T-helper 1 cell treated with Interleukin-12 subunit alpha and Interleukin-12 subunit beta and Interleukin-4 antibody, amounts not matched to agents 30 ng/mL and 1 ng/mL, for 36 hours (primary cell): Measurements from ENCODE around the gene SHC3. TPM values are rescaled to one million over a fixed set of nuclear protein-coding genes. Genes with fewer than 3 reads are reported as not detected.

Source experiments
- intact Hi-C: fragments of 100-400 bp; cut with micrococcal nuclease; formaldehyde crosslinking; loops from one replicate; pipeline ENCODE4 v1.15.1; 2024
- total RNA-seq: library from RNA; stranded (reverse); gene quantifications from 2 replicates; pipeline ENCODE4 v1.2.3, GENCODE V29; 2022

The SHC3 gene
- total RNA-seq, 1 donor from 2014 or later: not detected

- intact Hi-C loops: no loop called here
These were observed 119.7 kb downstream of the SHC3 start for GRCh38 chr9:89058906-89059305.

DNA sequence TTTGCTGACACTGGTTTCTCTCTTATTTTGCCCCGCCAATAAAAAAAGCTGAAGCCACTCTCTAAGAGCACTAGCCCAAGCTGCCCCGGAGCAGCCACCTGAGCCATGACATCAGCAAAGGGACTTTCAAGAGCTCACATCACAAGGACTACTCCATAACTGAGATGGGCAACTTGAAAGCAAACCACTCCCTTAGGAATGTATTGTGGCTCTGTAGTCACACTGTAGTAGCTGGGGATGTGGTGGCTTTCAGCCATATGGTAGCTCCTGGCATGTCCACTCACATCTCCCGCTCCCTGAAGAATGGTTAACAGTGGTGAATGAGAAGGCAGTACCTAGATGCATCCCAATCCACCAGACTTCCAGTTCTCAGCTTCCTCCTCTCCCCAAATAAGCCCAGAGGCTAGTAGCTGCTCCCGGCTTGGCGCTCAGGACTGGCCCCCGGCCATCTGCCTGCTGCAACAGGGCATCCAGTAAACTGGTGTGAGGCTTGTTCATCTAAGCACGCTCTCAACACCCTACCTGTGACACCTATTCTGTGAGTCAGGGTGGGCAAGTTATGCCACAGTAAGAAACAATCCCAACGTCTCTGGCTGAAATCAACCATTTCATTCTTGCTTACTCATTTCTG lies 123.6 kb downstream of the SHC3 start:
- intact Hi-C loops: no loop called here

- intact Hi-C loops: no loop called here
These were observed 125.3 kb downstream of the SHC3 start for GRCh38 chr9:89053301-89053700.

DNA sequence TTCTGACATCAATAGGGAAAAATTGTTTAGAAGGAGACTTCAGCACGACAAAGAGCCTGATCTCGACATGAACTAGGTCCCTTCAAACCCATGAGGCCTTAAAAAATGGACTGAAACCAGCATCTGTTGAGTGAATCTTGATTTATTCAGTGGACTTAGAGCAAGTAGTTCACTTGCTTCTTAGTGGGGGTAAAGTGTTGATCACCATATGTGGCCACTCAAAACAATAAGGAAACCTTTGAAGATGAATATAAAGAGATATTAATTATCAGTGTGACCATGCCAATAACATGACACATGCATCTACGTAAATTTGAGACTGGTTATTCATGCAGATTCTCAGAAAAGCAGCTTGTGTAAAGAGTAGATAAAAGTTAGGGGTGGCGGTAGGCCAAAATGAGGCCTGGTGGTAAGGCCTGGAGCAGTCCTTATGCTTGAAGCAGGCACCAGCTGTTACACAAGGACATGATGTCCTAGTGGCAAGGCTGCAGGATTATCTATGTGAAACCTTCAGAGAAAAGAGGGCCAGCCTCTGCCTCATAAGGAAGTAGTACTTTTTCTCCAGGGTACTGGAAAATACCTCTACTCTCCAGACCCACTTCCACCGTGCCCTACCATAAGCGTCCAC lies 126.0 kb downstream of the SHC3 start:
- intact Hi-C loops: no loop called here

GRCh38 chr9:89051421-89052025 lies 127.1 kb downstream of the SHC3 start:
- intact Hi-C loops: no loop called here

- intact Hi-C loops: no loop called here
These were observed 129.0 kb downstream of the SHC3 start for GRCh38 chr9:89049646-89050045.

DNA sequence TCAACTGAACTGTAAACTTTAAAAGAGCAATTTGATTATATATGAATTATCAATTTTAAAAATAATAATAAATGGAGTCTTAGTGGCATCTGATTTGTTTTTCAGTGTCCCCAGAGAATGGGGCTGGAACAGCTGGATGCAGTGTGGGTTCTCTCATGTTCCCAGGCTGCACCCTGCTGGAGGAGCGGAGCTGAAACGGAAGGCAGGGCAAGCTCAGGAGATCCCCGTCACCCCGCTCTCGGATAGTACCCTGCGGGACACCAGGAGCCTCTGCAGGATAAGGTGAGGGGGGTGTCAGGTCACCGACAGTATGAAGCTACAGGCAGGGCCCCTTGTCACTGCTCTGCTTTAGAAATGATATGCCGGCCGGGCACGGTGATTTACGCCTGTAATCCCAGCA lies 130.0 kb downstream of the SHC3 start:
- intact Hi-C loops: no loop called here

GRCh38 chr9:89047667-89048066 lies 131.0 kb downstream of the SHC3 start:
- intact Hi-C loops: no loop called here

- intact Hi-C loops: no loop called here
These were observed 131.8 kb downstream of the SHC3 start for GRCh38 chr9:89046832-89047231.

DNA sequence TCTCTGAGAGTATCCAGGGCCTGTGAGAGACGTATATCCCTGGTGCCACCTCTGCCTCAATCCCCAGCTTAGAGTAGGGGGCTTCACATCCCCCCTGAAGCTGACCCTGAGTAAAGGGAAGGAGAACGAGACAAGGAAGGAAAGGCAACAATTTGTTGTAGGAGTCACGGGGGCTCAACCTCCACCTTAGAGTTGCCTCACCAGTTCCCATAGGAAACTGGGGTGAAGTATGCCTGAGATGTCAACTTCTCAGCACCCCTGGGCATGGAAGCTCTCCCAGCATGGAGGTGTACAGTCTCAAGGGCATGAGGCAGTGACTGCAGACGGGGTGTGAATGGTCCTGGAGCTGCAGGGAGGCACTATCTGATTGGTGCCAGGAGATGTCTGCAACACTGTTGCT lies 133.7 kb downstream of the SHC3 start:
- intact Hi-C loops: no loop called here

- intact Hi-C loops: no loop called here
These were observed 134.5 kb downstream of the SHC3 start for GRCh38 chr9:89044104-89044503.

GRCh38 chr9:89042984-89043383 lies 135.6 kb downstream of the SHC3 start:
- intact Hi-C loops: no loop called here

GRCh38 chr9:89039664-89040063 lies 139.0 kb downstream of the SHC3 start:
- intact Hi-C loops: no loop called here

- intact Hi-C loops: no loop called here
These were observed 139.5 kb downstream of the SHC3 start for GRCh38 chr9:89039104-89039465.

- intact Hi-C loops: no loop called here
These were observed 140.1 kb downstream of the SHC3 start for GRCh38 chr9:89038382-89039103.

DNA sequence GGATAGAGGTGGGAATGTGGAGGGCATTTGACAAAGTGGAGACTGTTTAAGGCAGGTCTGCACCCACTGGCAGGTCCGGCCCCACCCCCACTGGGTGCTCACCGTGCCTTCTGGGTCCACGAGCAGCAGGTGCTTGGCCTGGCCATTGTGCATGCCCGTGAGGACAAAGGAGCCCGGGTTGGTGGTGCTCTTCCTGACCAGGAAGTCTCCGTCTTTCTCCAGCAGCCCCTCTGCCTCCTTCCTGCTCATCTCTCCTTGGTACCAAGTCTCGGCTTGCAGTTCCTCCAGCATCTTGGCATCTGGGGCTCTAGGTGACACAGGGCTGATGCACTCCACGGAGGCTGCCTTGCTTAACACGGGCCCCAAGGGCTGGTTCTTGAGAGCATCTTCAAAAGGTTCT lies 140.7 kb downstream of the SHC3 start:
- intact Hi-C loops: no loop called here

GRCh38 chr9:89037346-89037745 lies 141.3 kb downstream of the SHC3 start:
- intact Hi-C loops: no loop called here

DNA sequence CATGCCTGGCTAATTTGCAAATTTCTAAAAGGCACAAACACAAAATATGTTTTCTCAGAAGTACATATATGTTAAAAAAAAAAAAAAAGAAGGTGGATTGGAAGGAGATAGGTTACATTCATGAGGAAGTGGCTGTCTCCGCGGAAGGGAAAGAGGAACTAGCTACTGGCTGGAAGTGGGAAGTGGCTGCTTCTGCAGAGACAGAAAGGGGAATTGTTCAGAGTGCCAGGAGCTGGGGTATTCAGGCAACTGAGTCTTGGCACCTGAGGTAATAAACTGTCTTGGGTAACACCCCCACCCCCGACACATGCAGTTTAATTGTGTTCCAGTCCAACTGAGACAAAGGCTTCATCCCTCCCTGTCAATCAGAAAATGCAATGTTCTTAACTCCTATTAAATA lies 141.7 kb downstream of the SHC3 start:
- intact Hi-C loops: no loop called here

DNA sequence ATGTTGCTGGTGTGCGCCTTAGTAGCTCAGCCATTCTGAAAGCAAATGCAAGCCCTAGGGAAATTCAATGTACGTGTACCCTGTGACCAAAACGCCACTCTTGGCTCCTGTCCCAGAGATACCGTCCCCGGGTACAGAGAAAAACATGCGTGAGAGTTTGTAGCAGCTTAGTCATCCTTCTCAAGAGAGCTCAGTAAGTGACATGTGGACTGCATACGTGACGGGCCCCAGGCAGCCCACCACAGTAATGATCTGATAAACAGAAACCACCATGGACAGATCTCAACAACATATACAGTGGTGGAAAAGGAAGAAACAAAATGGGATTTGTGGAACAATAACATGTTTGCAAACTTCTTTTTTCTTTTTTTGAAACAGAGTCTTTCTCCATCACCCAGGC lies 142.2 kb downstream of the SHC3 start:
- intact Hi-C loops: no loop called here

- intact Hi-C loops: no loop called here
These were observed 146.0 kb downstream of the SHC3 start for GRCh38 chr9:89032661-89033060.

DNA sequence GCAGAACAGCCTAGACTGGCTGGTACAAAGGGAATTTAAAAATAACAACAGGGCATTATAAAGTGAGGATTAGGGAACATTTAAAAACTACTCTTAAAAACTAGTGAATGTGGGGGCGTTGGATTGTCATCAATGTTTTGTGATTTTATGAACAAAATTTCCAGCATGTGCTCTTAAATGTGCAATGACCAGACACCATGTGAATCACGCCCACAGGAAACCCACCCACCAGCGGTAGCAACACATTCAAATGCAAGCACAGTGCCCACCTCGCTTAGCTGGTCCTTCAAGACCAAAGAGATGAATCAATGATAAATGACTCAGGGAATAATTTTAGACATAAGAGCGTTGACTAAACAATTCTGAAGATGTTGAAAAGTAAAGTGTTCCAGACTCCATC lies 146.4 kb downstream of the SHC3 start:
- intact Hi-C loops: no loop called here

DNA sequence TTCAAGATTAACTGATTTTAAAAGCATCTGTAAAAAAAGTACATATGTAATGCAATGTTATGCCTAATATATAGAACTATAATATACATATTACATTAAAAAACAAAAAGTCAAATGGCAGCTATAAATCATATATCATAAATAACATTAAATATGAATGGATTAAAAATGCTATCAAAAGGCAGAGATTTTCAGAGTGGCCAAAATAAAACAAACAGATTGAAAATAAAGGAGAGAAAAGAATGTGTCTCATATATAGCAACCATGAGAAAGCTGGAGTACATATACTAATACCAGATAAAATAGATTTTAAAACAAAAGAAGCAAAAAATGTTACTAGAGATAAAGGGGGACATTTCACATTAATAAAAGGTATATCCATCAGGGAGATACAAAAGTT lies 148.8 kb downstream of the SHC3 start:
- intact Hi-C loops: no loop called here
